ENCODE data around the gene NCKAP5.

Gene NCKAP5

GRCh38 chr2:132998221-132998620 is 570.0 kb downstream of the NCKAP5 start:
- H3K27me3 ChIP-seq (ENCODE audit: insufficient read depth, insufficient read length), result no peaks in the 10 kb centered on the region
- TF ChIP-seq SUZ12 (IDR thresholded peaks at IDR 0.05; ENCODE audit: extremely low read depth, insufficient read depth, insufficient read length) (no peak), YY1 (IDR thresholded peaks at IDR 0.05; ENCODE audit: insufficient read depth, insufficient read length) (no peak), ZNF274 (IDR thresholded peaks at IDR 0.05; ENCODE audit: low read depth, low read length) (no peak)
- H3K4me3 ChIP-seq (ENCODE audit: insufficient read length, low read depth), result no peak overlapping the region
- H3K4me1 ChIP-seq (ENCODE audit: insufficient read depth, insufficient read length), result no peaks in the 10 kb centered on the region
- no peak for DNase-seq (ENCODE audit: low read depth, low spot score)
- H3K36me3 ChIP-seq (ENCODE audit: insufficient read depth, insufficient read length, low read length), result no peaks in the 10 kb centered on the region
- no peak overlapping the region for H3K9ac ChIP-seq (ENCODE audit: insufficient read length, low read depth)
- 0 out of 2 replicates have a peak, but pooled peaks cover 7% of the 10 kb centered on the region for H3K9me3 ChIP-seq (ENCODE audit: insufficient read depth, low read length)

GRCh38 chr2:132991471-132992045 is 576.7 kb downstream of the NCKAP5 start:
- Histone ChIP-seq H3K27me3 (ENCODE audit: insufficient read depth, insufficient read length) (no peaks in the 10 kb centered on the region), H3K4me3 (ENCODE audit: insufficient read length, low read depth) (no peak overlapping the region), H3K36me3 (ENCODE audit: insufficient read depth, insufficient read length, low read length) (no peaks in the 10 kb centered on the region), H3K9ac (ENCODE audit: insufficient read length, low read depth) (no peak overlapping the region), H3K9me3 (ENCODE audit: insufficient read depth, low read length) (no peaks in the 10 kb centered on the region), H3K4me1 (ENCODE audit: insufficient read depth, insufficient read length) (no peaks in the 10 kb centered on the region)
- TF ChIP-seq ZNF274 (IDR thresholded peaks at IDR 0.05; ENCODE audit: low read depth, low read length) (no peak), YY1 (IDR thresholded peaks at IDR 0.05; ENCODE audit: insufficient read depth, insufficient read length) (no peak), SUZ12 (IDR thresholded peaks at IDR 0.05; ENCODE audit: extremely low read depth, insufficient read depth, insufficient read length) (no peak)
- no peak for DNase-seq (ENCODE audit: low read depth, low spot score)

GRCh38 chr2:132984731-132985130 is 583.5 kb downstream of the NCKAP5 start:
- no peak for DNase-seq (ENCODE audit: low read depth, low spot score)
- no peak overlapping the region for H3K4me3 ChIP-seq (ENCODE audit: insufficient read length, low read depth)
- H3K9me3 ChIP-seq (ENCODE audit: insufficient read depth, low read length), result no peaks in the 10 kb centered on the region
- H3K9ac ChIP-seq (ENCODE audit: insufficient read length, low read depth), result no peak overlapping the region
- TF ChIP-seq ZNF274 (IDR thresholded peaks at IDR 0.05; ENCODE audit: low read depth, low read length) (no peak), SUZ12 (IDR thresholded peaks at IDR 0.05; ENCODE audit: extremely low read depth, insufficient read depth, insufficient read length) (no peak), YY1 (IDR thresholded peaks at IDR 0.05; ENCODE audit: insufficient read depth, insufficient read length) (no peak)
- no peaks in the 10 kb centered on the region for H3K36me3 ChIP-seq (ENCODE audit: insufficient read depth, insufficient read length, low read length)
- H3K4me1 ChIP-seq (ENCODE audit: insufficient read depth, insufficient read length), result no peaks in the 10 kb centered on the region
- H3K27me3 ChIP-seq (ENCODE audit: insufficient read depth, insufficient read length), result no peaks in the 10 kb centered on the region

- TF ChIP-seq YY1 (IDR thresholded peaks at IDR 0.05; ENCODE audit: insufficient read depth, insufficient read length) (no peak), SUZ12 (IDR thresholded peaks at IDR 0.05; ENCODE audit: extremely low read depth, insufficient read depth, insufficient read length) (no peak), ZNF274 (IDR thresholded peaks at IDR 0.05; ENCODE audit: low read depth, low read length) (no peak)
- H3K9ac ChIP-seq (ENCODE audit: insufficient read length, low read depth), result no peak overlapping the region
- no peaks in the 10 kb centered on the region for H3K36me3 ChIP-seq (ENCODE audit: insufficient read depth, insufficient read length, low read length)
- no peak overlapping the region for H3K4me3 ChIP-seq (ENCODE audit: insufficient read length, low read depth)
- no peaks in the 10 kb centered on the region for H3K27me3 ChIP-seq (ENCODE audit: insufficient read depth, insufficient read length)
- DNase-seq (ENCODE audit: low read depth, low spot score), result no peak
- no peaks in the 10 kb centered on the region for H3K9me3 ChIP-seq (ENCODE audit: insufficient read depth, low read length)
- no peaks in the 10 kb centered on the region for H3K4me1 ChIP-seq (ENCODE audit: insufficient read depth, insufficient read length)
These were observed 588.0 kb downstream of the NCKAP5 start for GRCh38 chr2:132980304-132980703.

GRCh38 chr2:132979339-132980093 is 588.7 kb downstream of the NCKAP5 start:
- no peak overlapping the region for H3K4me3 ChIP-seq (ENCODE audit: insufficient read length, low read depth)
- TF ChIP-seq YY1 (IDR thresholded peaks at IDR 0.05; ENCODE audit: insufficient read depth, insufficient read length) (no peak), ZNF274 (IDR thresholded peaks at IDR 0.05; ENCODE audit: low read depth, low read length) (no peak), SUZ12 (IDR thresholded peaks at IDR 0.05; ENCODE audit: extremely low read depth, insufficient read depth, insufficient read length) (no peak)
- no peaks in the 10 kb centered on the region for H3K4me1 ChIP-seq (ENCODE audit: insufficient read depth, insufficient read length)
- H3K27me3 ChIP-seq (ENCODE audit: insufficient read depth, insufficient read length), result no peaks in the 10 kb centered on the region
- no peak for DNase-seq (ENCODE audit: low read depth, low spot score)
- no peak overlapping the region for H3K9ac ChIP-seq (ENCODE audit: insufficient read length, low read depth)
- no peaks in the 10 kb centered on the region for H3K36me3 ChIP-seq (ENCODE audit: insufficient read depth, insufficient read length, low read length)
- no peaks in the 10 kb centered on the region for H3K9me3 ChIP-seq (ENCODE audit: insufficient read depth, low read length)

GRCh38 chr2:132978840-132979239 is 589.4 kb downstream of the NCKAP5 start:
- Histone ChIP-seq H3K36me3 (ENCODE audit: insufficient read depth, insufficient read length, low read length) (no peaks in the 10 kb centered on the region), H3K9ac (ENCODE audit: insufficient read length, low read depth) (no peak overlapping the region), H3K4me3 (ENCODE audit: insufficient read length, low read depth) (no peak overlapping the region), H3K4me1 (ENCODE audit: insufficient read depth, insufficient read length) (no peaks in the 10 kb centered on the region), H3K27me3 (ENCODE audit: insufficient read depth, insufficient read length) (no peaks in the 10 kb centered on the region), H3K9me3 (ENCODE audit: insufficient read depth, low read length) (no peaks in the 10 kb centered on the region)
- TF ChIP-seq SUZ12 (IDR thresholded peaks at IDR 0.05; ENCODE audit: extremely low read depth, insufficient read depth, insufficient read length), result no peak
- no peak for TF ChIP-seq YY1 (IDR thresholded peaks at IDR 0.05; ENCODE audit: insufficient read depth, insufficient read length)
- no peak for TF ChIP-seq ZNF274 (IDR thresholded peaks at IDR 0.05; ENCODE audit: low read depth, low read length)
- no peak for DNase-seq (ENCODE audit: low read depth, low spot score)

GRCh38 chr2:132977812-132978529 is 590.3 kb downstream of the NCKAP5 start:
- TF ChIP-seq YY1 (IDR thresholded peaks at IDR 0.05; ENCODE audit: insufficient read depth, insufficient read length), result no peak
- TF ChIP-seq SUZ12 (IDR thresholded peaks at IDR 0.05; ENCODE audit: extremely low read depth, insufficient read depth, insufficient read length), result no peak
- no peak for TF ChIP-seq ZNF274 (IDR thresholded peaks at IDR 0.05; ENCODE audit: low read depth, low read length)
- no peaks in the 10 kb centered on the region for H3K9me3 ChIP-seq (ENCODE audit: insufficient read depth, low read length)
- H3K36me3 ChIP-seq (ENCODE audit: insufficient read depth, insufficient read length, low read length), result no peaks in the 10 kb centered on the region
- H3K9ac ChIP-seq (ENCODE audit: insufficient read length, low read depth), result no peak overlapping the region
- no peak overlapping the region for H3K4me3 ChIP-seq (ENCODE audit: insufficient read length, low read depth)
- no peaks in the 10 kb centered on the region for H3K4me1 ChIP-seq (ENCODE audit: insufficient read depth, insufficient read length)
- no peak for DNase-seq (ENCODE audit: low read depth, low spot score)
- no peaks in the 10 kb centered on the region for H3K27me3 ChIP-seq (ENCODE audit: insufficient read depth, insufficient read length)

All from NT2/D1 (cell line).